Measurements from ENCODE around the gene SLC4A7. TPM values are rescaled to one million over a fixed set of nuclear protein-coding genes. Genes with fewer than 3 reads are reported as not detected.

The SLC4A7 gene
- total and polyA plus RNA-seq, 2 donors (not counting 1 experiment from before 2014, with no cell fraction given), result 23.8 to 214 TPM

DNA sequence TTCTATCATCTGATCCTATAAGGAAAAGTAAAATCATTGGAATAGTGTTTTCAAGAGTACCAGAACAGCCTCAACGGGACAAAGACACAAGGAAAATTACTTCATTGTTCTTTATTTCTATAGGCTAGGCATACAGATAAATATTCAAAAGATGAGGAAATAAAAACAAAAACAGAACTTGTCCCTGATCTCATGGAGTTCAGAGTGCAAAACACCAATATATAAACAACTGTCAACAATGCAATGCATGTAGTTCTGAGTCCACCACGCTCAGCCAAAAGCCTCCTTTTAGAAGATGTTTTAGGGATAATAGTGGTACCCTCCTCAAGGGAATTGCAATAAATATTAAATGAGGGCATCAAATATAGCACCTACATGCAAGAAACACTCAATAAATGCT is 4.6 kb upstream of the SLC4A7 start:
- TF ChIP-seq EZH2 (IDR thresholded peaks at IDR 0.05; ENCODE audit: low read length, missing control alignments), result no peak
- TF ChIP-seq, protein P1, sequence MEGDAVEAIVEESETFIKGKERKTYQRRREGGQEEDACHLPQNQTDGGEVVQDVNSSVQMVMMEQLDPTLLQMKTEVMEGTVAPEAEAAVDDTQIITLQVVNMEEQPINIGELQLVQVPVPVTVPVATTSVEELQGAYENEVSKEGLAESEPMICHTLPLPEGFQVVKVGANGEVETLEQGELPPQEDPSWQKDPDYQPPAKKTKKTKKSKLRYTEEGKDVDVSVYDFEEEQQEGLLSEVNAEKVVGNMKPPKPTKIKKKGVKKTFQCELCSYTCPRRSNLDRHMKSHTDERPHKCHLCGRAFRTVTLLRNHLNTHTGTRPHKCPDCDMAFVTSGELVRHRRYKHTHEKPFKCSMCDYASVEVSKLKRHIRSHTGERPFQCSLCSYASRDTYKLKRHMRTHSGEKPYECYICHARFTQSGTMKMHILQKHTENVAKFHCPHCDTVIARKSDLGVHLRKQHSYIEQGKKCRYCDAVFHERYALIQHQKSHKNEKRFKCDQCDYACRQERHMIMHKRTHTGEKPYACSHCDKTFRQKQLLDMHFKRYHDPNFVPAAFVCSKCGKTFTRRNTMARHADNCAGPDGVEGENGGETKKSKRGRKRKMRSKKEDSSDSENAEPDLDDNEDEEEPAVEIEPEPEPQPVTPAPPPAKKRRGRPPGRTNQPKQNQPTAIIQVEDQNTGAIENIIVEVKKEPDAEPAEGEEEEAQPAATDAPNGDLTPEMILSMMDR (conservative IDR thresholded peaks at IDR 0.05 in 1 of 2, IDR thresholded peaks at IDR 0.05 in 1 of 2; ENCODE audit: low read depth in 1 of 2, low read length in 2 of 2), result no peak

DNA sequence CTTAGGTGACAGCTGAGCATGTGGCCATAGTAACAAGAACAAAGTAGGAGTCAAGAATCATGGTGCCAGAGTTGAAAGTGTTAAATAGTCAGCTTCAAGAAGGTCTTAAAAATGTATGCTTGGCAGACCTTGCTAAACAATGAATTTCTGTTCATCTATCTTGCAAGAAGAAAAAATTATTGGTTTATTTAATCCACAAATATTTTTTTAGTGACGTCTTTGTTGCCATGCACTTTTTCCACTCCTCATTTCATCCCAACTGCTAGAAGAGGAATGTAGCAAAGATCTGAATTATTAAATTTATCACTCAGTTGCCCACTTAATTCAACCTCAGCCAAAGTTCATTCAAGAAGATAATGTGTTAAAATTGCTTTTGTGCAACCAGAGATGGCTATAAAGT is 3.2 kb upstream of the SLC4A7 start:
- no peak for TF ChIP-seq EZH2 (IDR thresholded peaks at IDR 0.05; ENCODE audit: low read length, missing control alignments)
- TF ChIP-seq, protein P1 (conservative IDR thresholded peaks at IDR 0.05 in 1 of 2, IDR thresholded peaks at IDR 0.05 in 1 of 2; ENCODE audit: low read depth in 1 of 2, low read length in 2 of 2), result no peak
- Histone ChIP-seq H2AFZ (ENCODE audit: low read length) (no peak overlapping the region), H3K9ac (ENCODE audit: insufficient read depth, low read length) (no peak overlapping the region), H3K4me2 (ENCODE audit: extremely low read depth, insufficient read depth, low read length) (no peak overlapping the region), H3K27me3 (ENCODE audit: control insufficient read depth, insufficient read depth, low read length) (no peaks in the 10 kb centered on the region), H4K20me1 (ENCODE audit: control insufficient read depth, extremely low read depth, insufficient read depth, low read length) (no peaks in the 10 kb centered on the region), H3K27ac (ENCODE audit: insufficient read depth, low read length) (no peak overlapping the region), H3K4me3 (replicated peaks in 1 of 4; ENCODE audit: control extremely low read depth in 1 of 4, insufficient read depth in 1 of 4, low read depth in 3 of 4, low read length in 4 of 4) (no peak overlapping the region), H3K79me2 (ENCODE audit: control insufficient read depth, insufficient read depth, low read length) (peaks cover 18% of the 10 kb centered on the region), H3K4me1 (ENCODE audit: control insufficient read depth, extremely low read depth, insufficient read depth, low read length) (no peaks in the 10 kb centered on the region), H3K36me3 (ENCODE audit: control insufficient read depth, insufficient read depth, low read length) (no peaks in the 10 kb centered on the region), H3K9me3 (ENCODE audit: control insufficient read depth, insufficient read depth, low read depth, low read length) (no peaks in the 10 kb centered on the region)
- DNase-seq (ENCODE audit: low read depth in 2 of 2), result peak in 1 of 2 donors; percentile 34

More for the DNA sequence above, 4.6 kb upstream of the SLC4A7 start:
- DNase-seq (ENCODE audit: low read depth in 2 of 2), result no peak
- Histone ChIP-seq H3K4me3 (replicated peaks in 1 of 4; ENCODE audit: control extremely low read depth in 1 of 4, insufficient read depth in 1 of 4, low read depth in 3 of 4, low read length in 4 of 4) (no peak overlapping the region), H3K4me2 (ENCODE audit: extremely low read depth, insufficient read depth, low read length) (no peak overlapping the region), H3K9ac (ENCODE audit: insufficient read depth, low read length) (no peak overlapping the region), H2AFZ (ENCODE audit: low read length) (no peak overlapping the region), H3K9me3 (ENCODE audit: control insufficient read depth, insufficient read depth, low read depth, low read length) (no peaks in the 10 kb centered on the region), H3K36me3 (ENCODE audit: control insufficient read depth, insufficient read depth, low read length) (no peaks in the 10 kb centered on the region), H3K27ac (ENCODE audit: insufficient read depth, low read length) (no peak overlapping the region), H3K79me2 (ENCODE audit: control insufficient read depth, insufficient read depth, low read length) (peaks cover 3% of the 10 kb centered on the region), H3K27me3 (ENCODE audit: control insufficient read depth, insufficient read depth, low read length) (no peaks in the 10 kb centered on the region), H3K4me1 (ENCODE audit: control insufficient read depth, extremely low read depth, insufficient read depth, low read length) (no peaks in the 10 kb centered on the region), H4K20me1 (ENCODE audit: control insufficient read depth, extremely low read depth, insufficient read depth, low read length) (no peaks in the 10 kb centered on the region)

DNA sequence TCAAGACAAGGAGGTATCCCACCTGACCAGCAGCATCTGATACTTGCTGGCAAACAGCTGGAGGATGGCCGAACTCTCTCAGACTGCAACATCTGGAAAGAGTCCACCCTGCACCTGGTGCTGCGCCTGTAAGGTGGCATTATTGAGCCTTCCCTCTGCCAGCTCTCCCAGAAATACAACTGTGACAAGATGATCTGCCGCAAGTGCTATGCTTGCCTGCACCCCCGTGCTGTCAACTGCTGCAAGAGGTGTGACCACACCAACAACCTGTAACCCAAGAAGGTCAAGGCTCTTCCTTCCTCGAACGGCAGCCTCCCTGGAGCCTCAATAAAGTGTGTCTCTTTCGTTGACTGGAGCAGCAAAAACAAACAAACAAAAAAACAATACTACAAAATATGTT is 2.2 kb upstream of the SLC4A7 start:
- H3K27me3 ChIP-seq (ENCODE audit: control insufficient read depth, insufficient read depth, low read length), result no peaks in the 10 kb centered on the region
- H3K9ac ChIP-seq (ENCODE audit: insufficient read depth, low read length), result no peak overlapping the region
- no peaks in the 10 kb centered on the region for H3K4me1 ChIP-seq (ENCODE audit: control insufficient read depth, extremely low read depth, insufficient read depth, low read length)
- H3K9me3 ChIP-seq (ENCODE audit: control insufficient read depth, insufficient read depth, low read depth, low read length), result no peaks in the 10 kb centered on the region
- no peak overlapping the region for H3K4me3 ChIP-seq (replicated peaks in 1 of 4; ENCODE audit: control extremely low read depth in 1 of 4, insufficient read depth in 1 of 4, low read depth in 3 of 4, low read length in 4 of 4)
- H2AFZ ChIP-seq (ENCODE audit: low read length), result no peak overlapping the region
- H4K20me1 ChIP-seq (ENCODE audit: control insufficient read depth, extremely low read depth, insufficient read depth, low read length), result no peaks in the 10 kb centered on the region
- H3K4me2 ChIP-seq (ENCODE audit: extremely low read depth, insufficient read depth, low read length), result no peak overlapping the region
- H3K79me2 ChIP-seq (ENCODE audit: control insufficient read depth, insufficient read depth, low read length), result peaks cover 28% of the 10 kb centered on the region
- TF ChIP-seq, protein P1 (conservative IDR thresholded peaks at IDR 0.05 in 1 of 2, IDR thresholded peaks at IDR 0.05 in 1 of 2; ENCODE audit: low read depth in 1 of 2, low read length in 2 of 2), result no peak
- TF ChIP-seq EZH2 (IDR thresholded peaks at IDR 0.05; ENCODE audit: low read length, missing control alignments), result no peak
- H3K36me3 ChIP-seq (ENCODE audit: control insufficient read depth, insufficient read depth, low read length), result no peaks in the 10 kb centered on the region
- DNase-seq (ENCODE audit: low read depth in 2 of 2), result no peak
- no peak overlapping the region for H3K27ac ChIP-seq (ENCODE audit: insufficient read depth, low read length)
